HUES64 (cell line): ENCODE measurements around the gene CLC.

Experiments
- H3K27ac ChIP-seq: 2 replicates; pipeline ENCODE4 v1.7.0; 2013; ENCODE audit warnings: low read depth, low read length, inconsistent platforms
- H3K27me3 ChIP-seq: 2 replicates; pipeline ENCODE4 v1.6.1; 2013; ENCODE audit warnings: mild to moderate bottlenecking, low read length; ENCODE audit not compliant: insufficient read depth
- H3K36me3 ChIP-seq: 2 replicates; pipeline ENCODE4 v1.6.1; 2013; ENCODE audit warnings: mild to moderate bottlenecking, low read length; ENCODE audit not compliant: insufficient read depth
- H3K4me1 ChIP-seq: 2 replicates; pipeline ENCODE4 v1.6.1; 2013; ENCODE audit warnings: mild to moderate bottlenecking, low read length, moderate library complexity; ENCODE audit not compliant: insufficient read depth
- H3K4me3 ChIP-seq: 2 replicates; pipeline ENCODE4 v1.5.1; 2013; ENCODE audit warnings: mild to moderate bottlenecking, low read length, moderate library complexity
- H3K9ac ChIP-seq: 2 replicates; pipeline ENCODE4 v1.6.1; 2013; ENCODE audit warnings: mild to moderate bottlenecking, low read depth, low read length
- H3K9me3 ChIP-seq: 2 replicates; pipeline ENCODE4 v1.6.1; 2013; ENCODE audit warnings: low read depth, low read length; ENCODE audit not compliant: insufficient read depth
- WGBS: fragments of 150-250, 120-280 bp; methylation state at CpG from one replicate; pipeline ENCODE4 v1.1.7; 2013; ENCODE audit warnings: missing lambda C conversion rate; 5-methylcytosine and 5-hydroxymethylcytosine counted together

Gene CLC

GRCh38 chr19:39752390-39752789 is 14.6 kb upstream of the CLC start:
- Histone ChIP-seq H3K27ac (no peak overlapping the region), H3K27me3 (peaks cover 10% of the 10 kb centered on the region; the same call in 1 of the 2 replicates), H3K9me3 (no peaks in the 10 kb centered on the region), H3K9ac (no peak overlapping the region), H3K4me1 (no peaks in the 10 kb centered on the region), H3K4me3 (no peak overlapping the region), H3K36me3 (no peaks in the 10 kb centered on the region)

DNA sequence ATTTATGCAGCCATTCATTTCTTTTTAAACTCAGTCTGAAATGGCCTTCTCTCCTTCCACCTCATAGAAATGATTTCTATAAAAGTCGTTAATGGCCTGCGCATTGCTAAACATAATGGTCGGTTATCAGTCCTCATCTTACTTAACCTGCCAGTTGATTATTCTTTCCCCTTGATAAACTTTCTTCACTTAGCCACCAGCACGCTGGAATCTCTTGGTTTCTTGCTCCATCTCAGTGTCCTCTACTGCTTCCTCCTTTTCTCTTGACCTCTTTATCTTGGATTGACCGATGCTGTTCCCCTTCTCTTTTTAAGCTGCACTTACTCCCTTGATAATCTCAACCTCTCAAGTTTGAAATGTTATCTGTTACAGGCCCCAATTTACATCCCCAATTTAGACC is 12.2 kb upstream of the CLC start:
- Histone ChIP-seq H3K27me3 (0 out of 2 replicates have a peak, but pooled peaks cover 9% of the 10 kb centered on the region), H3K9ac (no peak overlapping the region), H3K4me1 (no peaks in the 10 kb centered on the region), H3K9me3 (no peaks in the 10 kb centered on the region), H3K36me3 (no peaks in the 10 kb centered on the region), H3K27ac (no peak overlapping the region), H3K4me3 (no peak overlapping the region)
- WGBS, result 87% methylated on average over 5 of the region's 5 CpGs

GRCh38 chr19:39746836-39747529 is 9.2 kb upstream of the CLC start:
- Histone ChIP-seq H3K9ac (no peak overlapping the region), H3K4me3 (no peak overlapping the region), H3K27me3 (peaks cover 14% of the 10 kb centered on the region; the same call in 1 of the 2 replicates), H3K4me1 (no peaks in the 10 kb centered on the region), H3K9me3 (no peaks in the 10 kb centered on the region), H3K36me3 (no peaks in the 10 kb centered on the region), H3K27ac (no peak overlapping the region)
- 84% methylated on average over 4 of the region's 4 CpGs for WGBS

DNA sequence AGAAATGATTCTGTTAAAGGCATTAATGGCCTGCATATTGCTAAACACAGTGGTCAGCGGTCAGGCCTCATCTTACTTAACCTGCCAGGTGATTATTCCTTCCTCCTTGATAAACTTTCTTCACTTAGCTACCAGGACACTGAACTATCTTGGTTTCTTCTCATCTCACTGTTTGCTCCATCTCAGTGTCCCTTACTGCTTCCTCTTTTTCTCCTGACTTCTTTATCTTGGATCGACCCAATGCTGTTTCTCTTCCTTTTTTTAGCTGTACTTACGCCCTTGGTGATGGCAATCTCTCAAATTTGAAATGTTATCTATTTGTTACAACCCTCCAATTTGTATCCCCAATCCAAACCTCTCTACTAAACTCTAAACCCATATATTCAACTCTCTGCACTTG is 7.8 kb upstream of the CLC start:
- H3K36me3 ChIP-seq, result no peaks in the 10 kb centered on the region
- no peak overlapping the region for H3K4me3 ChIP-seq
- no peaks in the 10 kb centered on the region for H3K9me3 ChIP-seq
- H3K4me1 ChIP-seq, result no peaks in the 10 kb centered on the region
- WGBS, result 83% methylated on average over 3 of the region's 3 CpGs
- peaks cover 14% of the 10 kb centered on the region; the same call in 1 of the 2 replicates for H3K27me3 ChIP-seq
- H3K27ac ChIP-seq, result no peak overlapping the region
- no peak overlapping the region for H3K9ac ChIP-seq

DNA sequence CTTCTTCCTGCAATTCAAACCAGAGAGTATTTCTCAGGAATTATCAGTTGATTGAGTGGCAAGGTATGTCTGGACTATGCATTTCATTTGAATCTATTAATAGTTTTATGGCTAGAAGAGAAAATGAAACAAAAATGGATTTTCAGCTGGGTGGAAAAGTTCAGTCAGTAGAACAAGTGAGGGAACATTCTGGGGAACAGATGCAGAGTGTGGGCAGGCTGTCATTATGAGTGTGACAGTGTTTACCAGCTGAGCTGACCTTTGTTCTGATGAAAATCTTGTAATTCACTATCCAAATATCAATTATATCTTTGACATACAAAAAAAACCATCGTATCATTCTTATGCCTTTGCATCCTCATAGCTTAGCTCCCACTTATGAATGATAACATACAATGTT is 2.6 kb upstream of the CLC start:
- WGBS, result 100% methylated on average over 1 of the region's 1 CpG
- no peaks in the 10 kb centered on the region for H3K36me3 ChIP-seq
- H3K4me1 ChIP-seq, result no peaks in the 10 kb centered on the region
- no peak overlapping the region for H3K27ac ChIP-seq
- no peaks in the 10 kb centered on the region for H3K9me3 ChIP-seq
- peaks cover 5% of the 10 kb centered on the region; the same call in 1 of the 2 replicates for H3K27me3 ChIP-seq
- no peak overlapping the region for H3K9ac ChIP-seq
- H3K4me3 ChIP-seq, result no peak overlapping the region

- WGBS, result 89% methylated on average over 3 of the region's 3 CpGs
- peaks cover 5% of the 10 kb centered on the region; the same call in 1 of the 2 replicates for H3K27me3 ChIP-seq
- H3K9ac ChIP-seq, result no peak overlapping the region
Measured at GRCh38 chr19:39738814-39739213, 985 bp upstream of the CLC start.

DNA sequence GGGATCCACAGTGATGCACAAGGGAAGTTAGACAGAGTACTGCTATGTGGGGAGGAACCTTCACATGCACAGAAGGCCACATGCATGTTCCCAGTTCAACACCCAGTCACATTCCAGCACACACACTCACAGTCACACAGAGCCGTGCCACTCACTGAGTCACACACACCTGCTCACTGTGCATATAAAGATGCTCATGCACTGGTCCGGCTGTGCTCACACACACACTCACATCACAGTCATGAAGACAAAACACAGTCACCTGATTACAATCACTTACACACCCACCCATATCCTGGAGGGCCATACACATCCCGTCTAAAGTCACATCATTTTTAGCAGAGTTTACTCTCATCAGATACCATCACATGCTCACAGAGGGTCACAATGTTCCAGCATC is 478 bp downstream of the CLC start:
- Histone ChIP-seq H3K9me3 (no peaks in the 10 kb centered on the region), H3K9ac (no peak overlapping the region), H3K27me3 (no peaks in the 10 kb centered on the region), H3K4me3 (no peak overlapping the region), H3K36me3 (no peaks in the 10 kb centered on the region), H3K4me1 (no peaks in the 10 kb centered on the region), H3K27ac (no peak overlapping the region)
- 88% methylated on average over 3 of the region's 3 CpGs for WGBS

More at GRCh38 chr19:39738814-39739213, 985 bp upstream of the CLC start:
- Histone ChIP-seq H3K4me3 (no peak overlapping the region), H3K36me3 (no peaks in the 10 kb centered on the region), H3K9me3 (no peaks in the 10 kb centered on the region), H3K27ac (no peak overlapping the region), H3K4me1 (no peaks in the 10 kb centered on the region)

DNA sequence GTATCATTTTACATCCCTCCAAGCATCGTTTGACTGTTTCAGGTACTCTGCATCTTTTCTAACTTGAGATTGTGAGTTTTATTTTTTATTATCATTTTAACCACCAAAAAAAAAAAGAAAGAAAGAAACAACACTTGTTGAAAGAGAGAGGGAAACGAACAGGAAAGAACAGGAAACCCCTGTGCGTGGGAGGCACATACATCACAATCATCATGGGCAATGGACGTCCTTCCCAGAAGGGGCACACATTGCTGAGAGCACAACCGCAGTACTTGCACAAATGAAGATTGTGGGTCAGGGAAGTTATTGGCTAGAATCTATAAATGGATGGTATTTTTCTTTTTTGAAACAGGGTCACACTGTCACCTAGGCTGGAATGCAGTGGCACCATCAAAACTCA is 1.7 kb downstream of the CLC start:
- no peaks in the 10 kb centered on the region for H3K27me3 ChIP-seq

DNA sequence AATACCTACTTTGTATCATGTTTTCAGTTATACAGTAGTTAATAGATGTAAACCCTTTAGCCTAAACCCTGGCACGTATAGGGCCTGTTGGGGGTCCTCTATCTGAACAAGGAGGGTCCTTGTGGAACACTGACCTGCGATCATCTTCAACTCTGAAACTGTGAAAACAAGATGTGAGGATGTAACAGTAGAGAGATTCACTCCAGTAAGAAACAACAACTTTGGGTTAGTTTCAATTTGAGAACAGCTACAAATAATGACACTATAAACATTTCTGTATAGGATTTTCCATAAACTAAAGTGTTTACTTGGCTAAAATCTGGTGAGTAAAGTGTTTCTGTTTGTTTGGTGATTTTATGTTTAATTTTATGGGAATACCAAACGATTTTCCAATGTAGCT is 2.1 kb downstream of the CLC start:
- Histone ChIP-seq H3K27ac (no peak overlapping the region), H3K4me1 (no peaks in the 10 kb centered on the region), H3K9me3 (no peaks in the 10 kb centered on the region), H3K27me3 (no peaks in the 10 kb centered on the region), H3K9ac (no peak overlapping the region), H3K4me3 (no peak overlapping the region), H3K36me3 (no peaks in the 10 kb centered on the region)
- 94% methylated on average over 1 of the region's 3 CpGs for WGBS

More for the DNA sequence above, 1.7 kb downstream of the CLC start:
- H3K27ac ChIP-seq, result no peak overlapping the region
- no peaks in the 10 kb centered on the region for H3K4me1 ChIP-seq
- no peaks in the 10 kb centered on the region for H3K36me3 ChIP-seq
- H3K9me3 ChIP-seq, result no peaks in the 10 kb centered on the region
- no peak overlapping the region for H3K9ac ChIP-seq
- no peak overlapping the region for H3K4me3 ChIP-seq
- 54% methylated on average over 4 of the region's 5 CpGs for WGBS

DNA sequence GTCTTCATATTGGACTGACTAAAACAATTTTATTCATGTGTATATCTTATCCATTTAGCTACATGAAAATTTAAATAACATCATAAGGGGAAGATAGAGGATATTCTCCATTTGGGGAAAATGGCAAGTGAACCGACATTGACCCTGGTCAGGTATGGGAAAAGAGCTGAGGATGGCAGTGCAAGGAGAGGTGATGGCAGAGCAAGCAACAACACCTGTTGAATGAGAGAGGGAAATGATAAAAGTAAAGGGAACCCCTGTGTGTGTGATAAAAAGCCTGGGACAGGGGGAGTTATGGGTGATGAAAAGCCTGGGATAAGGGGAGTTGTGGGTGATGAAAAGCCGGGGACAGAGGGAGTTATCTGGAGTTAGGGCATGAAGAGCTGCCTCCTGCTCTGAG is 4.0 kb downstream of the CLC start:
- H3K4me1 ChIP-seq, result no peaks in the 10 kb centered on the region
- H3K27ac ChIP-seq, result no peak overlapping the region
- no peaks in the 10 kb centered on the region for H3K9me3 ChIP-seq
- no peaks in the 10 kb centered on the region for H3K36me3 ChIP-seq
- no peak overlapping the region for H3K9ac ChIP-seq
- H3K27me3 ChIP-seq, result peaks cover 3% of the 10 kb centered on the region; the same call in 1 of the 2 replicates
- 85% methylated on average over 2 of the region's 2 CpGs for WGBS
- no peak overlapping the region for H3K4me3 ChIP-seq

GRCh38 chr19:39731685-39732084 is 6.1 kb downstream of the CLC start:
- Histone ChIP-seq H3K27me3 (peaks cover 3% of the 10 kb centered on the region; the same call in 1 of the 2 replicates), H3K4me1 (no peaks in the 10 kb centered on the region), H3K4me3 (no peak overlapping the region), H3K9ac (no peak overlapping the region), H3K36me3 (no peaks in the 10 kb centered on the region), H3K27ac (no peak overlapping the region), H3K9me3 (no peaks in the 10 kb centered on the region)
- 100% methylated on average over 1 of the region's 1 CpG for WGBS

DNA sequence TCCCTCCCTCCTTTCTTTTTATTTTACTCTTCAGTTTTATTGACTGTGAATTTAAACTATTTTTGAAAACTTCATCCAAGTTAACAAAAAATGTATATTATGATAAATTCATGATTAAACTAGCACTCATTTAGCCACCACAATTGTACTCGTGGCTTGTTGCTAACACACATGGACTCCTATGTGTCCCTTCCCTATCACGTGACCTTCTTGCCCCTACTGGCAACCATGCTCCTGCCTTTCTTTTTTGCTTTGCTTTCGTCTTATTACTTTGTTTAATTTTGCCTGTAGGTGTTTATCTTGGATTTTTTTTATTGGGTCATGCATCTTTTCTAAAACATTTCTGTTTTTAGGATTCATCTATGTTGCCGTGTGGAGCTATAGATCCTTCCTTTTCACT is 8.2 kb downstream of the CLC start:
- H3K9me3 ChIP-seq, result no peaks in the 10 kb centered on the region
- H3K4me3 ChIP-seq, result no peak overlapping the region
- H3K27ac ChIP-seq, result no peak overlapping the region
- WGBS, result 82% methylated on average over 2 of the region's 4 CpGs
- no peaks in the 10 kb centered on the region for H3K36me3 ChIP-seq
- H3K27me3 ChIP-seq, result peaks cover 3% of the 10 kb centered on the region; the same call in 1 of the 2 replicates
- no peaks in the 10 kb centered on the region for H3K4me1 ChIP-seq
- no peak overlapping the region for H3K9ac ChIP-seq
